Mammary epithelial cell (primary cell): ENCODE data around the gene SIX5.

Experiments used
- CTCF ChIP-seq, 2 donors: IDR thresholded peaks in 1 of 2; conservative IDR thresholded peaks in 1 of 2; 2 replicates each; pipeline ENCODE4 v1.5.1; 2011 to 2012; ENCODE audit warnings: inconsistent platforms in 2 of 2, low read length in 2 of 2, mild to moderate bottlenecking in 2 of 2, control low read depth in 1 of 2, low read depth in 1 of 2; ENCODE audit not compliant: insufficient read depth in 1 of 2; ENCODE audit errors: extremely low read depth in 1 of 2
- EZH2 ChIP-seq: IDR thresholded peaks from 2 replicates; pipeline ENCODE4 v1.6.1; 2012; ENCODE audit warnings: low read length, inconsistent platforms, borderline replicate concordance

- TF ChIP-seq CTCF (conservative IDR thresholded peaks at IDR 0.05 in 1 of 2, IDR thresholded peaks at IDR 0.05 in 1 of 2; ENCODE audit: extremely low read depth in 1 of 2, insufficient read depth in 1 of 2, low read depth in 1 of 2, low read length in 2 of 2) = no peak
- TF ChIP-seq EZH2 = no peak
Measured at GRCh38 chr19:45754323-45754722, 14.7 kb downstream of the SIX5 start.
